PC-3 (cell line): Measurements from ENCODE around the gene INO80E. TPM values are rescaled to one million over a fixed set of nuclear protein-coding genes. Genes with fewer than 3 reads are reported as not detected.
"Not testable (repeated sequence)": the region's sequence is repeated elsewhere in the genome, so short reads cannot be mapped to it uniquely, and the experiment has no call there.

Source experiments
- ATAC-seq: fragments of 200-7000 bp; cut with Tn5 transposase; 2 replicates; pipeline ENCODE4 v1.9.1; 2020; ENCODE audit warnings: mild to moderate bottlenecking, moderate library complexity
- BruUV-seq: library from RNA; stranded (reverse); fragments of 400-500 nt; replicated peaks from 2 replicates; lab custom pipeline; 2021; lab: Mats Ljungman, UMichigan
- CTCF ChIA-PET: fragments of 300-600 bp; sonication (Branson Sonifier 250); formaldehyde crosslinking; loops from one replicate; lab custom pipeline; 2022; ENCODE audit warnings: antibody characterized with exemption; lab: Charles Lee
- POLR2A ChIA-PET: fragments of 300-600 bp; sonication (Branson Sonifier 250); formaldehyde crosslinking; loops from one replicate; lab custom pipeline; 2022; ENCODE audit warnings: antibody characterized with exemption; ENCODE audit not compliant: unreplicated experiment; lab: Charles Lee
- DNase-seq: peaks from one replicate; pipeline ENCODE4 v3.0.0-alpha.2; 2015
- H2AFZ ChIP-seq: fragments of 300-600 bp; sonication (generic); 2 replicates; pipeline ENCODE4 v1.6.0; 2016; ENCODE audit warnings: antibody characterized with exemption, low read length
- H3F3A ChIP-seq: fragments of 300-600 bp; sonication (generic); one replicate; pipeline ENCODE4 v1.6.0; 2017; ENCODE audit warnings: antibody characterized with exemption, low read length, control low read depth, mild to moderate bottlenecking; ENCODE audit not compliant: unreplicated experiment
- H3K27ac ChIP-seq: fragments of 300-600 bp; sonication (generic); 2 replicates; pipeline ENCODE4 v1.5.1; 2016; ENCODE audit warnings: mild to moderate bottlenecking, low read length
- H3K27me3 ChIP-seq: fragments of 300-600 bp; sonication (generic); 2 replicates; pipeline ENCODE4 v1.6.1; 2016; ENCODE audit warnings: low read length, mixed read lengths
- H3K36me3 ChIP-seq: fragments of 300-600 bp; sonication (generic); 2 replicates; pipeline ENCODE4 v1.6.1; 2016; ENCODE audit warnings: low read depth, mixed run types, low read length, mixed read lengths
- H3K4me1 ChIP-seq: fragments of 300-600 bp; sonication (generic); 2 replicates; pipeline ENCODE4 v1.5.1; 2016; ENCODE audit warnings: low read length; ENCODE audit not compliant: insufficient read depth
- H3K4me2 ChIP-seq: fragments of 300-600 bp; sonication (generic); 2 replicates; pipeline ENCODE4 v1.6.0; 2016; ENCODE audit warnings: low read length
- H3K4me3 ChIP-seq: fragments of 300-600 bp; sonication (generic); 2 replicates; pipeline ENCODE4 v1.5.1; 2016; ENCODE audit warnings: mild to moderate bottlenecking, low read length, mixed read lengths
- H3K79me2 ChIP-seq: fragments of 300-600 bp; sonication (generic); 2 replicates; pipeline ENCODE4 v1.6.1; 2017; ENCODE audit warnings: low read length, mixed read lengths
- H3K9ac ChIP-seq: fragments of 300-600 bp; sonication (generic); 2 replicates; pipeline ENCODE4 v1.6.0; 2016; ENCODE audit warnings: mild to moderate bottlenecking, low read length
- H3K9me2 ChIP-seq: fragments of 300-600 bp; sonication (generic); replicated peaks from 2 replicates; pipeline ENCODE4 v1.6.1; 2016; ENCODE audit warnings: mixed run types, low read length, mixed read lengths
- H3K9me3 ChIP-seq: fragments of 300-600 bp; sonication (generic); 2 replicates; pipeline ENCODE4 v1.6.1; 2016; ENCODE audit warnings: low read length, mixed read lengths
- H4K20me1 ChIP-seq: fragments of 300-600 bp; sonication (generic); 2 replicates; pipeline ENCODE4 v1.6.1; 2016; ENCODE audit warnings: low read length, mixed read lengths
- EZH2 ChIP-seq: fragments of 300-600 bp; sonication (generic); IDR thresholded peaks from one replicate; pipeline ENCODE4 v1.6.1; 2017; ENCODE audit warnings: antibody characterized with exemption, mild to moderate bottlenecking, low read length; ENCODE audit not compliant: unreplicated experiment
- EZH2phosphoT487 ChIP-seq: fragments of 300-600 bp; sonication (generic); IDR thresholded peaks from 2 replicates; pipeline ENCODE4 v1.6.1; 2018; ENCODE audit warnings: mild to moderate bottlenecking, antibody characterized with exemption, low read length, borderline replicate concordance
- intact Hi-C: fragments of 100-400 bp; cut with micrococcal nuclease; formaldehyde crosslinking; loops from 2 replicates; pipeline ENCODE4 v1.9.0; 2023
- total RNA-seq: library from RNA; depleted of rRNA; stranded (reverse); fragments of >200 nt; gene quantifications from 2 replicates; pipeline ENCODE4 v1.2.3, GENCODE V29; 2014
- TF ChIP-seq, protein P1 (sequence below): fragments of 300-600 bp; sonication (generic); conservative IDR thresholded peaks from 2 replicates; pipeline ENCODE4 v1.5.1; 2017; ENCODE audit warnings: antibody characterized with exemption, low read depth, mild to moderate bottlenecking, low read length

The INO80E gene
- total RNA-seq, 1 experiment from 2014 or later = 70.3 TPM

DNA sequence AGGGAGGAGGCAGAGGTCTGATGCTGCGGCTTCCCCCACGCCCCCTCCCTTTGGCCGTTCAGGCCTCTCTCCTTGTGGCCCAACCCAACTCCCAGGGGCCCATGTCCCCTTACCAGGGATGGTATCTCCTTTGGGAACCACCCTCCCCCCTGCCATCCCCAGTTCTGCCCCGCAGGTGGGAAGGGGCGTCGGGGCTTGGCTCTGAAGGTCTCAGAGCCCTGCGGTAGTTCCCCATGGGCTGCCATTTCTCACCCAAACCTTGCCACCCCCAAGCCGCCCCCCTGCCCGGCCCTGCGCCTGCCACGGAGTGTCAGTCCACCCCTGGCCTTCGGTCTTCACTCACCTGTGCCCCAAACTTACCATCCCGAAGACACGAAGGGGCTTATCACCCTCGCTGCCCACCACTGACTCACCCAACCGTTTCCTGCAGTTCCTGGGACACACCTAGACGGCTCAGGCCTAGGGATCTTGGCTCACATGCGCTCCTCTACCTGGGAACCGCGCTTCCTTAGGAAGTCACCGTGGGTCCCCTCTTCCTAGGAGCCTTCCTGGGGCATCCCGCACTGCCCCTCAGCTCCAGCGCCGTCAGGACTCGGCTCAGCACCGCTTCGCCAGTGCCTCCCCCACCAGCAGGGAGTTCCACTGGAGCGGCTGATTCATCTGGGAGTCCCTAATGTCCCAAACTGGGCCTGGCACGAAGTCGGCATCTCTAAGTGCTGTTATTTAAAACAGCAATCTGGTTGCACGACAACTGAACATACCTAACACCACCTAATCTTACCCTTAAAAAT lies 15.9 kb downstream of the INO80E start:
- Histone ChIP-seq H3K36me3 (no peaks in the 10 kb centered on the region), H3K27me3 (no peaks in the 10 kb centered on the region), H3K9me2 (no peaks in the 10 kb centered on the region), H3K9ac (no peak overlapping the region), H2AFZ (no peak overlapping the region), H3K9me3 (no peaks in the 10 kb centered on the region), H3F3A (no peaks in the 10 kb centered on the region), H4K20me1 (no peaks in the 10 kb centered on the region), H3K4me2 (no peak overlapping the region), H3K79me2 (no peaks in the 10 kb centered on the region), H3K4me1 (no peaks in the 10 kb centered on the region), H3K27ac (no peak overlapping the region), H3K4me3 (no peak overlapping the region)
- no TSS peak for BruUV-seq
- ChIA-PET CTCF (no interaction called here), POLR2A (no interaction called here)
- no peak for DNase-seq
- TF ChIP-seq EZH2 (no peak), EZH2phosphoT487 (no peak)
- TF ChIP-seq, protein P1, sequence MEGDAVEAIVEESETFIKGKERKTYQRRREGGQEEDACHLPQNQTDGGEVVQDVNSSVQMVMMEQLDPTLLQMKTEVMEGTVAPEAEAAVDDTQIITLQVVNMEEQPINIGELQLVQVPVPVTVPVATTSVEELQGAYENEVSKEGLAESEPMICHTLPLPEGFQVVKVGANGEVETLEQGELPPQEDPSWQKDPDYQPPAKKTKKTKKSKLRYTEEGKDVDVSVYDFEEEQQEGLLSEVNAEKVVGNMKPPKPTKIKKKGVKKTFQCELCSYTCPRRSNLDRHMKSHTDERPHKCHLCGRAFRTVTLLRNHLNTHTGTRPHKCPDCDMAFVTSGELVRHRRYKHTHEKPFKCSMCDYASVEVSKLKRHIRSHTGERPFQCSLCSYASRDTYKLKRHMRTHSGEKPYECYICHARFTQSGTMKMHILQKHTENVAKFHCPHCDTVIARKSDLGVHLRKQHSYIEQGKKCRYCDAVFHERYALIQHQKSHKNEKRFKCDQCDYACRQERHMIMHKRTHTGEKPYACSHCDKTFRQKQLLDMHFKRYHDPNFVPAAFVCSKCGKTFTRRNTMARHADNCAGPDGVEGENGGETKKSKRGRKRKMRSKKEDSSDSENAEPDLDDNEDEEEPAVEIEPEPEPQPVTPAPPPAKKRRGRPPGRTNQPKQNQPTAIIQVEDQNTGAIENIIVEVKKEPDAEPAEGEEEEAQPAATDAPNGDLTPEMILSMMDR = no peak
- no peak for ATAC-seq
- intact Hi-C loops = no loop called here

DNA sequence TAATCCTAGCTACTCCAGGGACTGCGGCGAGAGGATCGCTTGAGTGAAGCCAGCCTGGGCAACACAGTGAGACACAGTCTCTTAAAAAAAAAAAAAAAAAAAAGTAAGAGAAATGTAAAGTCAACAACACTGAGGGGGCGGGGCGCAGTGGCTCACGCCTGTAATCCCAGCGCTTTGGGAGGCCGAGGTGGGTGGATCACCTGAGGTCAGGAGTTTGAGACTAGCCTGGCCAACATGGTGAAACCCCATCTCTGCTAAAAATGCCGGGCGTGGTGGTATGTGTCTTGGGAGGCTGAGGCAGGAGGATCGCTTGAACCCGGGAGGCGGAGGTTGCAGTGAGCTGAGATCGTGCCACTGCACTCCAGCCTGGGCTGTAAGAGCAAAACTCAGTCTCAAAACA lies 16.6 kb downstream of the INO80E start:
- CTCF ChIA-PET, H3K9me2 ChIP-seq, H3F3A ChIP-seq, H3K9ac ChIP-seq, H3K9me3 ChIP-seq, H3K4me2 ChIP-seq, H3K79me2 ChIP-seq, H3K27ac ChIP-seq, POLR2A ChIA-PET, ATAC-seq, H3K27me3 ChIP-seq, H4K20me1 ChIP-seq, BruUV-seq, H3K4me3 ChIP-seq, H3K36me3 ChIP-seq, H2AFZ ChIP-seq, DNase-seq, intact Hi-C loops, H3K4me1 ChIP-seq: not testable (repeated sequence)

GRCh38 chr16:30015450-30015849 lies 19.4 kb downstream of the INO80E start:
- DNase-seq, intact Hi-C loops, H3K79me2 ChIP-seq, H3K27me3 ChIP-seq, H3K4me1 ChIP-seq, H3K4me2 ChIP-seq, POLR2A ChIA-PET, H4K20me1 ChIP-seq, H3F3A ChIP-seq, BruUV-seq, H3K9ac ChIP-seq, H3K9me2 ChIP-seq, H3K4me3 ChIP-seq, H2AFZ ChIP-seq, ATAC-seq, H3K36me3 ChIP-seq, H3K27ac ChIP-seq, H3K9me3 ChIP-seq: not testable (repeated sequence)
- CTCF ChIA-PET = interaction anchor here (0.6 to 1.0 kb wide), 2 partner anchors 24 to 40 kb away, joined by 3 read pairs; no protein-coding TSS in a partner anchor
